HEK293 (cell line): ENCODE data around the gene DIS3L2.
A peak's percentile ranks its signal among the peaks of the same experiment; 100 is the strongest.

Source experiments
- ZNF600 ChIP-seq: fragments of 450-650 bp; formaldehyde crosslinking; IDR thresholded peaks from 2 replicates; pipeline ENCODE4 v1.5.1; 2016; ENCODE audit warnings: missing biosample characterization, missing genetic modification characterization
- TF ChIP-seq, protein P1 (sequence below): fragments of 450-650 bp; formaldehyde crosslinking; IDR thresholded peaks from 2 replicates; pipeline ENCODE4 v1.5.1; 2016; ENCODE audit warnings: missing biosample characterization, missing genetic modification characterization

GRCh38 chr2:232117413-232117812, 155.9 kb downstream of the DIS3L2 start:
- TF ChIP-seq, protein P1, sequence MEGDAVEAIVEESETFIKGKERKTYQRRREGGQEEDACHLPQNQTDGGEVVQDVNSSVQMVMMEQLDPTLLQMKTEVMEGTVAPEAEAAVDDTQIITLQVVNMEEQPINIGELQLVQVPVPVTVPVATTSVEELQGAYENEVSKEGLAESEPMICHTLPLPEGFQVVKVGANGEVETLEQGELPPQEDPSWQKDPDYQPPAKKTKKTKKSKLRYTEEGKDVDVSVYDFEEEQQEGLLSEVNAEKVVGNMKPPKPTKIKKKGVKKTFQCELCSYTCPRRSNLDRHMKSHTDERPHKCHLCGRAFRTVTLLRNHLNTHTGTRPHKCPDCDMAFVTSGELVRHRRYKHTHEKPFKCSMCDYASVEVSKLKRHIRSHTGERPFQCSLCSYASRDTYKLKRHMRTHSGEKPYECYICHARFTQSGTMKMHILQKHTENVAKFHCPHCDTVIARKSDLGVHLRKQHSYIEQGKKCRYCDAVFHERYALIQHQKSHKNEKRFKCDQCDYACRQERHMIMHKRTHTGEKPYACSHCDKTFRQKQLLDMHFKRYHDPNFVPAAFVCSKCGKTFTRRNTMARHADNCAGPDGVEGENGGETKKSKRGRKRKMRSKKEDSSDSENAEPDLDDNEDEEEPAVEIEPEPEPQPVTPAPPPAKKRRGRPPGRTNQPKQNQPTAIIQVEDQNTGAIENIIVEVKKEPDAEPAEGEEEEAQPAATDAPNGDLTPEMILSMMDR (tag by site-specific recombination): peak; percentile 66
- TF ChIP-seq ZNF600: no peak
